Activated T-cell treated with anti-CD3 and anti-CD28 coated beads, Interleukin-2, amount 50 U/mL, for 4 hours (primary cell): ENCODE measurements around the gene RNF121. TPM values are rescaled to one million over a fixed set of nuclear protein-coding genes. Genes with fewer than 3 reads are reported as not detected.

ENCODE experiments used
- ATAC-seq, 2 donors: fragments of 200-7000 bp; cut with Tn5 transposase; one replicate each; pipeline ENCODE4 v1.10.0; 2021
- DNase-seq: peaks from one replicate; pipeline ENCODE4 v3.0.0-alpha.2; 2020
- H3K27me3 Mint-ChIP-seq: one replicate; pipeline ENCODE4 v1.8.0; 2021; ENCODE audit warnings: low read depth, mixed read lengths
- H3K36me3 Mint-ChIP-seq: one replicate; pipeline ENCODE4 v1.8.0; 2022; ENCODE audit warnings: mixed read lengths; ENCODE audit not compliant: insufficient read depth
- H3K4me1 Mint-ChIP-seq: one replicate; pipeline ENCODE4 v1.8.0; 2021; ENCODE audit warnings: low read depth, mixed read lengths
- H3K4me3 Mint-ChIP-seq: one replicate; pipeline ENCODE4 v1.8.0; 2021; ENCODE audit warnings: mild to moderate bottlenecking, moderate library complexity, mixed read lengths
- H3K9me3 Mint-ChIP-seq: one replicate; pipeline ENCODE4 v1.8.0; 2021; ENCODE audit warnings: mixed read lengths
- total RNA-seq, 3 donors: library from RNA; stranded (reverse); gene quantifications; one replicate each; pipeline ENCODE4 v1.2.1, GENCODE V29; 2021

Gene RNF121
- total RNA-seq, 3 donors from 2014 or later, result 38.3 to 46.0 (median 43.0) TPM

- DNase-seq (no peak), ATAC-seq (no peak)
- Mint-ChIP-seq H3K4me1 (peaks cover 41% of the 10 kb centered on the region), H3K9me3 (no peaks in the 10 kb centered on the region), H3K4me3 (no peak overlapping the region), H3K27me3 (no peaks in the 10 kb centered on the region), H3K36me3 (peaks cover 3% of the 10 kb centered on the region)
These were observed 110.4 kb downstream of the RNF121 start for GRCh38 chr11:72039031-72039855.

- ATAC-seq (no peak), DNase-seq (no peak)
- H3K4me3 Mint-ChIP-seq, result no peak overlapping the region
- H3K27me3 Mint-ChIP-seq, result no peaks in the 10 kb centered on the region
- peaks cover 42% of the 10 kb centered on the region for H3K4me1 Mint-ChIP-seq
- H3K36me3 Mint-ChIP-seq, result peaks cover 3% of the 10 kb centered on the region
- H3K9me3 Mint-ChIP-seq, result no peaks in the 10 kb centered on the region
These were observed 111.1 kb downstream of the RNF121 start for GRCh38 chr11:72039856-72040401.

- Mint-ChIP-seq H3K4me1 (peaks cover 43% of the 10 kb centered on the region), H3K36me3 (peaks cover 3% of the 10 kb centered on the region), H3K27me3 (no peaks in the 10 kb centered on the region), H3K9me3 (no peaks in the 10 kb centered on the region), H3K4me3 (no peak overlapping the region)
- peak; percentile 71 for DNase-seq
- peak; percentile 71 to 74 for ATAC-seq
These were observed 111.9 kb downstream of the RNF121 start for GRCh38 chr11:72040491-72041363.

GRCh38 chr11:72041364-72042063, 112.7 kb downstream of the RNF121 start:
- Mint-ChIP-seq H3K9me3 (no peaks in the 10 kb centered on the region), H3K36me3 (no peaks in the 10 kb centered on the region), H3K4me1 (peaks cover 36% of the 10 kb centered on the region), H3K27me3 (no peaks in the 10 kb centered on the region), H3K4me3 (no peak overlapping the region)
- DNase-seq (peak; percentile 10), ATAC-seq (peak; percentile 47 to 54)

DNA sequence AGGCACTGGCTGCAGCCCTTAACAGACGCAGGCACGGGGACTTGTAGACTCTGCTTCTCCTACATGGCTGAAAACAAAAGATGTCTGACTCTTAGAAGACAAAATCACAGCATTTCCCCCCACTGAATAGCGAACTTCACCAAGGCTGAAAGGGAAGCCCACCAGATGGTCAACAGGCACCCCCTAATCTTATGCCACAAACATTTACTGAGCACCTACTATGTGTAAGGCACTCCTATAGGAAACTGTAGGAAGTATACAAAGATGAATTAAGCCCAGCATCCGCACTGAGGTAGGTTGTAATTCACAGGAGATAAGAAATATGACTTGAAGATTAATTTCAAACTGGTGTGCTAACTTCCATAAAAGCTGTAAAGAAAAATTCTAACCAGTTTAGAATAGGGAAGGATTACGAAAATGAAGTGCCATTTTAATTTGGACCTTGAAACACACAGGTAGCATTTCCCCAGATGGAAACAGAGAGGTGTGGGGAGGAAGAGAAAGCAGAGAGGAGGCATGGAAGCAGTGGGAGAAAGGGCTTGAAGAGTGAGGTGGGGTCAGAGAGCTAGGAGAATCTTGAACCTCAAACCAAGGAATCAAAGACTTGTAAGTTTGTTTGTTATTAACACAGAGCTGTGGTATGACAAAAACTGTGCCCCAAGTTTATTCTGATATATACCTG, 113.4 kb downstream of the RNF121 start:
- DNase-seq, result no peak
- Mint-ChIP-seq H3K9me3 (no peaks in the 10 kb centered on the region), H3K4me1 (peaks cover 29% of the 10 kb centered on the region), H3K36me3 (no peaks in the 10 kb centered on the region), H3K27me3 (no peaks in the 10 kb centered on the region), H3K4me3 (no peak overlapping the region)
- ATAC-seq, result no peak

DNA sequence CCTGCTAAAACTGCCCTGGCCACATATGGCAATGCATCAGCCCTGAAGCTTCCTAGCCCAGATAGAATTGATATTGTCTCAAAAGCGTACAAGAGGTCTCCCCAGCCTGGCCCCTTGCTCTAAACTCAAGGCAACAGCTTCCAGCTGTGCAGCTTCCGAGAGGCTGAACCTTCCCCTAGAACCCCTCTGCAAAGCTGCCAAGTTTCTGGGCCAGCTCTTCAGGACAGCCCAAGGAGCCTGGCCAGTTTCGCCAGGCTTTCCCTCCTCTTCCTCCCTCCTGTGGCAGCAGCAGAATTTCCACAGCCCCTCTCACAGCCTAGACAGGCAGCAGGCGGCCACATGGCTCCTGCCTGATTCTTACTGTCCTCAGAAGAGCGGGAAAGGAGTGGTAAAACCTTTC, 117.0 kb downstream of the RNF121 start:
- Mint-ChIP-seq H3K27me3 (no peaks in the 10 kb centered on the region), H3K9me3 (no peaks in the 10 kb centered on the region), H3K4me1 (peaks cover 29% of the 10 kb centered on the region), H3K4me3 (no peak overlapping the region), H3K36me3 (no peaks in the 10 kb centered on the region)
- ATAC-seq (no peak), DNase-seq (no peak)

Other genes with a start within 250 kb of the RNF121 start
- gene DEFB108B, start 95.8 kb upstream of the RNF121 start, total RNA-seq, result not detected
- not detected for gene DEFB131B, start 50.6 kb upstream of the RNF121 start, total RNA-seq
- 10 to 100 TPM; 10.3 to 12.2 (median 10.5) TPM for gene XNDC1N, start 452 bp upstream of the RNF121 start, total RNA-seq
- 1 to 10 TPM; 7.9 to 9.8 (median 9.3) TPM for gene IL18BP, start 69.9 kb downstream of the RNF121 start, total RNA-seq
- 10 to 100 TPM; 80.8 to 90.6 (median 85.3) TPM for gene NUMA1, start 151.5 kb downstream of the RNF121 start, total RNA-seq
- 1 to 10 TPM; 3.3 to 7.7 (median 7.3) TPM for gene LRRC51, start 151.8 kb downstream of the RNF121 start, total RNA-seq
- 10 to 100 TPM; 77.6 to 82.1 (median 78.2) TPM for gene LAMTOR1, start 174.3 kb downstream of the RNF121 start, total RNA-seq
- gene TOMT, start 176.9 kb downstream of the RNF121 start, total RNA-seq, result not detected
- gene ANAPC15, start 183.6 kb downstream of the RNF121 start, total RNA-seq, result 10 to 100 TPM; 56.2 to 68.9 (median 58.9) TPM
- gene FOLR3, start 206.7 kb downstream of the RNF121 start, total RNA-seq, result not detected